Keratinocyte (primary cell): Measurements from ENCODE around the gene NECTIN4. TPM values are rescaled to one million over a fixed set of nuclear protein-coding genes. Genes with fewer than 3 reads are reported as not detected.

Source experiments
- DNase-seq: peaks from one replicate; pipeline ENCODE4 v3.0.0-alpha.2; 2011; ENCODE audit warnings: low read depth, missing footprints, low spot score
- FAIRE-seq: peaks from 2 replicates; lab custom pipeline; 2011; peaks lifted over from hg19 to GRCh38; lab: Jason Lieb, UNC
- H2AFZ ChIP-seq: 2 replicates; pipeline ENCODE4 v1.6.0; 2012; ENCODE audit warnings: low read length, control low read depth, inconsistent platforms; ENCODE audit not compliant: control insufficient read depth
- H3K27ac ChIP-seq: 2 replicates; pipeline ENCODE4 v1.5.1; 2011; ENCODE audit warnings: low read length; ENCODE audit not compliant: control insufficient read depth, insufficient read depth
- H3K27me3 ChIP-seq: 3 replicates; pipeline ENCODE4 v1.6.0; 2011; ENCODE audit warnings: low read length; ENCODE audit not compliant: control insufficient read depth, insufficient read depth; ENCODE audit errors: extremely low read depth
- H3K36me3 ChIP-seq, 2 experiments: 2 replicates in 1 of 2; 3 replicates in 1 of 2; pipeline ENCODE4 v1.5.1; 2011; ENCODE audit warnings: low read length in 2 of 2, mild to moderate bottlenecking in 1 of 2; ENCODE audit not compliant: control insufficient read depth in 2 of 2, insufficient read depth in 2 of 2; ENCODE audit errors: extremely low read depth in 1 of 2
- H3K4me1 ChIP-seq: 3 replicates; pipeline ENCODE4 v1.5.1; 2011; ENCODE audit warnings: low read length; ENCODE audit not compliant: control insufficient read depth, insufficient read depth; ENCODE audit errors: extremely low read depth
- H3K4me2 ChIP-seq: 3 replicates; pipeline ENCODE4 v1.6.0; 2011; ENCODE audit warnings: low read depth, low read length; ENCODE audit not compliant: control insufficient read depth, insufficient read depth; ENCODE audit errors: extremely low read depth
- H3K4me3 ChIP-seq, 3 experiments: fragments of 200-600 bp in 1 of 3; sonication (generic) in 1 of 3; 2 replicates in 2 of 3; 3 replicates in 1 of 3; pipeline ENCODE4 v1.5.1; 2011 to 2016; ENCODE audit warnings: low read length in 3 of 3, mild to moderate bottlenecking in 3 of 3, control low read depth in 2 of 3, inconsistent platforms in 1 of 3, low read depth in 1 of 3, mixed read lengths in 1 of 3, mixed run types in 1 of 3, moderate library complexity in 1 of 3; ENCODE audit not compliant: control insufficient read depth in 2 of 3, insufficient read depth in 2 of 3; ENCODE audit errors: extremely low read depth in 1 of 3
- H3K79me2 ChIP-seq: 2 replicates; pipeline ENCODE4 v1.6.0; 2012; ENCODE audit warnings: low read length; ENCODE audit not compliant: control insufficient read depth, insufficient read depth
- H3K9ac ChIP-seq: 3 replicates; pipeline ENCODE4 v1.6.0; 2011; ENCODE audit warnings: low read length; ENCODE audit not compliant: control insufficient read depth, insufficient read depth; ENCODE audit errors: extremely low read depth
- H3K9me1 ChIP-seq: 3 replicates; pipeline ENCODE4 v1.6.0; 2011; ENCODE audit warnings: low read length; ENCODE audit not compliant: control insufficient read depth, insufficient read depth; ENCODE audit errors: extremely low read depth
- H3K9me3 ChIP-seq: 2 replicates; pipeline ENCODE4 v1.5.1; 2012; ENCODE audit warnings: low read depth, low read length; ENCODE audit not compliant: control insufficient read depth
- H4K20me1 ChIP-seq: 3 replicates; pipeline ENCODE4 v1.6.0; 2011; ENCODE audit warnings: low read length; ENCODE audit not compliant: control insufficient read depth, insufficient read depth; ENCODE audit errors: extremely low read depth
- EZH2 ChIP-seq: IDR thresholded peaks from one replicate; pipeline ENCODE4 v1.6.1; 2012; ENCODE audit warnings: inconsistent platforms, mild to moderate bottlenecking, low read length, moderate library complexity
- dilution Hi-C: fragments of 300-500 bp; cut with MboI; formaldehyde crosslinking; loops from one replicate; pipeline ENCODE4 v1.7.0; 2020; ENCODE audit warnings: low sequenced_read_pairs; ENCODE audit not compliant: extremely low pct_ligation_motif_present
- polyA plus RNA-seq, 5 experiments: library from polyadenylated mRNA; depleted of rRNA in 3 of 5; stranded (reverse) in 3 of 5; stranded (forward) in 1 of 5; unstranded in 1 of 5; fragments of >200 nt; gene quantifications; 1 replicate in 1 of 5; 2 replicates in 3 of 5; 3 replicates in 1 of 5; pipeline versions ENCODE4 v1.2.1 to v1.2.3, GENCODE V29; 2011 to 2012; ENCODE audit warnings: missing spikeins in 2 of 5, low read depth in 1 of 5, low replicate concordance in 1 of 5
- TF ChIP-seq, protein P1 (sequence below), 3 experiments: IDR thresholded peaks in 1 of 3; conservative IDR thresholded peaks in 1 of 3; optimal IDR thresholded peaks in 1 of 3; 2 replicates in 2 of 3; 3 replicates in 1 of 3; pipeline versions ENCODE3 to v1.5.1; 2011; ENCODE audit warnings: low read length in 3 of 3, mild to moderate bottlenecking in 3 of 3, moderate library complexity in 2 of 3, control low read depth in 1 of 3, inconsistent platforms in 1 of 3; ENCODE audit not compliant: insufficient read depth in 2 of 3; ENCODE audit errors: extremely low read depth in 1 of 3

The NECTIN4 gene
- polyA plus RNA-seq, 1 donor (not counting 4 experiments of a cell fraction or from before 2014, with no cell fraction given) = 8.6 TPM

DNA sequence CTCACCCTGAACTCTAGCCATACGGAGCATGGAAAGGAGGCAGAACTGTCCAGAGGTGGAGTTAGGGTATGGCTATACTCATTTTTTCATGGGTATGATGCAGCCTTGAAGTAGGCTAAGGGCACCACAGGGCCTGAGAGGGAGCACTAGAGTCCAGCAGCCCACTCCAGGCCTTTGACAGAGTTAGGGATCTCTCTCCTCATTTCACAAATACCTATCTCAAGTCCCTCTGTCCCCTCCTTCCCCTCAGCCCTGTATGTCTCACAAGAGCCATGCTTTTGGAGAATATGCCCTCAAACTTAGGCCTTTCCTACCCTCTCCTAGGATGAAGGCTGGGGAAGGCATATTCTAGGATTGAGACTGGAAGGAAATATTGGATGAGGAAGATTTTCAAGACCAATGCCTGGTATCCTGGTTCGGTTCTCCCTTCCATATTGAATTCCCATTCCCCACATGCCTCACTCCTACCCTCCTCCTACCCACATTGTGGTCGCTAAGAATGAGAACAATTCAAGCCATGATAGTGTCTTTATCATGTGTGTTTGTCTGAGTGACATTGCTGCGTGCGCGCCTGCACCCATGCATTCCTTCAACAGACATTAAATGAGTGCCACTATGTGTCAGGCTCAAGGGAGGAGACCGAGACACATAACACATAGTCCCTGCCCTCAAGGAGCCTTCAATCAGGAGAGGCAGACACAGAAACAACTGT, 2.6 kb upstream of the NECTIN4 start:
- Histone ChIP-seq H3K36me3 (no peaks in the 10 kb centered on the region), H3K9me3 (no peaks in the 10 kb centered on the region), H3K27me3 (no peaks in the 10 kb centered on the region), H3K9me1 (no peaks in the 10 kb centered on the region), H2AFZ (no peak overlapping the region), H3K27ac (peak overlapping the region; percentile 71), H3K79me2 (no peaks in the 10 kb centered on the region), H3K4me3 (no peak overlapping the region), H3K4me1 (peaks cover 45% of the 10 kb centered on the region), H3K9ac (no peak overlapping the region), H3K4me2 (peak overlapping the region; percentile 42), H4K20me1 (no peaks in the 10 kb centered on the region)
- FAIRE-seq (no peak), DNase-seq (no peak)
- no peak for TF ChIP-seq EZH2
- TF ChIP-seq, protein P1, sequence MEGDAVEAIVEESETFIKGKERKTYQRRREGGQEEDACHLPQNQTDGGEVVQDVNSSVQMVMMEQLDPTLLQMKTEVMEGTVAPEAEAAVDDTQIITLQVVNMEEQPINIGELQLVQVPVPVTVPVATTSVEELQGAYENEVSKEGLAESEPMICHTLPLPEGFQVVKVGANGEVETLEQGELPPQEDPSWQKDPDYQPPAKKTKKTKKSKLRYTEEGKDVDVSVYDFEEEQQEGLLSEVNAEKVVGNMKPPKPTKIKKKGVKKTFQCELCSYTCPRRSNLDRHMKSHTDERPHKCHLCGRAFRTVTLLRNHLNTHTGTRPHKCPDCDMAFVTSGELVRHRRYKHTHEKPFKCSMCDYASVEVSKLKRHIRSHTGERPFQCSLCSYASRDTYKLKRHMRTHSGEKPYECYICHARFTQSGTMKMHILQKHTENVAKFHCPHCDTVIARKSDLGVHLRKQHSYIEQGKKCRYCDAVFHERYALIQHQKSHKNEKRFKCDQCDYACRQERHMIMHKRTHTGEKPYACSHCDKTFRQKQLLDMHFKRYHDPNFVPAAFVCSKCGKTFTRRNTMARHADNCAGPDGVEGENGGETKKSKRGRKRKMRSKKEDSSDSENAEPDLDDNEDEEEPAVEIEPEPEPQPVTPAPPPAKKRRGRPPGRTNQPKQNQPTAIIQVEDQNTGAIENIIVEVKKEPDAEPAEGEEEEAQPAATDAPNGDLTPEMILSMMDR (optimal IDR thresholded peaks at IDR 0.05 in 1 of 3, IDR thresholded peaks at IDR 0.05 in 1 of 3, conservative IDR thresholded peaks at IDR 0.05 in 1 of 3; ENCODE audit: extremely low read depth in 1 of 3, insufficient read depth in 2 of 3, low read length in 3 of 3) = no peak
- dilution Hi-C loops = no loop called here

DNA sequence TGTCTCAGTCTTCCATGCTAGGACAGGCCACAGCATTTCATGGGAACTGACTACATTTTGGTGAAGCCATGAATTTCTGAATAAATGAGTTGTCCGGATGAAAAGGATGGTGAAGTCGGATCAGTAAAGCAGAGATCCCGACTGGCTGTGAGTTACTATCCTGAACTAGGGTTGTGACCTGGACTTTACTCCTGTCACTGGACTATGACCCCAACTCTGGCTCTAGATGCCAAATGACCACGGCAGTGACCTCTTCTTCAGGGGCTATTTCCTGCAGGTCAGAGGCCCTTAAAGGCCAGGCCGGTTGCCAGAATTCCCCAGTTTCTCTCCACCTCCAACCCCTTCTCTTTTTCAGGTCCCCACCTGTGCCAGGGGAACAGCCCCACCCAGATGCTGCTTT, 1.7 kb upstream of the NECTIN4 start:
- DNase-seq = no peak
- dilution Hi-C loops = no loop called here
- no peak for FAIRE-seq
- peaks cover 44% of the 10 kb centered on the region for H3K4me1 ChIP-seq
- no peaks in the 10 kb centered on the region for H4K20me1 ChIP-seq
- no peak overlapping the region for H2AFZ ChIP-seq
- H3K4me3 ChIP-seq = no peak overlapping the region
- no peak overlapping the region for H3K9ac ChIP-seq
- no peak overlapping the region for H3K4me2 ChIP-seq
- no peaks in the 10 kb centered on the region for H3K9me1 ChIP-seq
- TF ChIP-seq, protein P1 (optimal IDR thresholded peaks at IDR 0.05 in 1 of 3, IDR thresholded peaks at IDR 0.05 in 1 of 3, conservative IDR thresholded peaks at IDR 0.05 in 1 of 3; ENCODE audit: extremely low read depth in 1 of 3, insufficient read depth in 2 of 3, low read length in 3 of 3) = no peak
- TF ChIP-seq EZH2 = no peak
- H3K36me3 ChIP-seq = no peaks in the 10 kb centered on the region
- H3K79me2 ChIP-seq = no peaks in the 10 kb centered on the region
- H3K9me3 ChIP-seq = no peaks in the 10 kb centered on the region
- no peaks in the 10 kb centered on the region for H3K27me3 ChIP-seq
- H3K27ac ChIP-seq = no peak overlapping the region
